Right lobe of liver (tissue), 6 donors: ENCODE data around the gene CUEDC2. TPM values are rescaled to one million over a fixed set of nuclear protein-coding genes. Genes with fewer than 3 reads are reported as not detected.

ENCODE experiments used
- ATAC-seq, 4 donors: fragments of 200-7000 bp; cut with Tn5 transposase; one replicate each; pipeline ENCODE4 v1.9.1; 2020; ENCODE audit warnings: mild to moderate bottlenecking in 4 of 4, moderate library complexity in 4 of 4
- DNase-seq, 3 donors: peaks; one replicate each; pipeline ENCODE4 v3.0.0-alpha.2; 2020
- H3K27ac ChIP-seq, 3 donors: fragments of 200-600 bp; one replicate each; pipeline ENCODE4 v1.8.0; 2022
- H3K27me3 ChIP-seq, 2 donors: fragments of 200-600 bp; one replicate each; pipeline ENCODE4 v1.8.0; 2022
- H3K36me3 ChIP-seq, 4 donors: fragments of 200-600 bp; sonication (generic) in 1 of 4; one replicate each; pipeline versions ENCODE4 v1.5.1 to v1.8.0; 2017 to 2022; ENCODE audit warnings: control low read depth in 1 of 4
- H3K4me1 ChIP-seq, 4 donors: fragments of 200-600 bp; sonication (generic) in 1 of 4; one replicate each; pipeline versions ENCODE4 v1.5.1 to v1.8.0; 2017 to 2022; ENCODE audit warnings: control low read depth in 1 of 4
- H3K4me3 ChIP-seq, 3 donors: fragments of 200-600 bp; one replicate each; pipeline ENCODE4 v1.8.0; 2022
- H3K9me3 ChIP-seq, 4 donors: fragments of 200-600 bp; sonication (generic) in 1 of 4; one replicate each; pipeline versions ENCODE4 v1.5.1 to v1.8.0; 2017 to 2022; ENCODE audit warnings: control low read depth in 1 of 4
- CTCF ChIP-seq, 4 donors: fragments of 200-600 bp in 3 of 4; fragments of 450-650 bp in 1 of 4; IDR thresholded peaks; one replicate each; pipeline versions ENCODE4 v1.5.1 to v1.8.0; 2016 to 2022; ENCODE audit warnings: antibody characterized with exemption in 4 of 4, mild to moderate bottlenecking in 2 of 4
- POLR2A ChIP-seq: fragments of 450-650 bp; IDR thresholded peaks from one replicate; pipeline ENCODE4 v1.6.1; 2017; ENCODE audit warnings: antibody characterized with exemption, mild to moderate bottlenecking
- WGBS: methylation state at CpG from one replicate; pipeline ENCODE4 v1.1.6; 2018; ENCODE audit warnings: low coverage, low lambda C conversion rate; ENCODE audit not compliant: insufficient coverage; ENCODE audit errors: missing lambda C conversion rate; 5-methylcytosine and 5-hydroxymethylcytosine counted together
- intact Hi-C, 2 donors: fragments of 100-400 bp; cut with DNase I; formaldehyde crosslinking; loops; one replicate each; pipeline versions ENCODE4 v1.11.2 to v1.14.1; 2022
- total RNA-seq, 6 experiments: library from RNA; depleted of rRNA in 2 of 6; stranded (reverse); fragments of >200 nt in 2 of 6; fragmentation: NEBNext Ultra II Directional in 3 of 6; extraction: Animal tissue kit (Norgen Biotek cat#: 25700) in 3 of 6; gene quantifications; one replicate each; pipeline versions ENCODE4 v1.1.0 to v1.2.4, GENCODE V29; 2016 to 2023
- donor health status: DM: no; HTN: yes; CAD: no.
- donor health status: DM: no; HTN: no; CAD: no.
- donor health status: DM: no; HTN: no; CAD: no.
- donor health status: DM: no; HTN: yes; CAD: no.
- donor health status: DM: no; HTN: yes; CAD: no.

Gene CUEDC2
- total RNA-seq, 6 experiments from 2014 or later: 23.0 to 32.1 (median 26.8) TPM

GRCh38 chr10:102467971-102468438 is 35.6 kb upstream of the CUEDC2 start:
- WGBS: 73% methylated on average over 6 of the region's 6 CpGs
- ATAC-seq: peak in 3 of 4 donors; percentile 23 to 53 (median 34)
- H3K4me3 ChIP-seq: no peak overlapping the region

GRCh38 chr10:102467318-102467717 is 34.9 kb upstream of the CUEDC2 start:
- WGBS: 80% methylated on average over 6 of the region's 6 CpGs
- Histone ChIP-seq H3K4me1 (peaks cover 0 to 6% (median 2%) of the 10 kb centered on the region in 4 donors), H3K27ac (no peak overlapping the region), H3K27me3 (no peaks in the 10 kb centered on the region), H3K36me3 (no peaks in the 10 kb centered on the region), H3K9me3 (no peaks in the 10 kb centered on the region), H3K4me3 (no peak overlapping the region)
- no peak for TF ChIP-seq POLR2A
- no peak for TF ChIP-seq CTCF (IDR thresholded peaks at IDR 0.05)
- DNase-seq (no peak), ATAC-seq (no peak)
- intact Hi-C loops: no loop called here

More at GRCh38 chr10:102467971-102468438, 35.6 kb upstream of the CUEDC2 start:
- Histone ChIP-seq H3K27ac (no peak overlapping the region), H3K4me1 (no peaks in the 10 kb centered on the region), H3K9me3 (no peaks in the 10 kb centered on the region), H3K36me3 (no peaks in the 10 kb centered on the region), H3K27me3 (no peaks in the 10 kb centered on the region)
- intact Hi-C loops: no loop called here
- TF ChIP-seq CTCF (IDR thresholded peaks at IDR 0.05) (no peak), POLR2A (no peak)
- DNase-seq: no peak

GRCh38 chr10:102465466-102465865 is 33.1 kb upstream of the CUEDC2 start:
- intact Hi-C loops: no loop called here
- Histone ChIP-seq H3K36me3 (no peaks in the 10 kb centered on the region), H3K4me1 (peaks cover 0 to 14% (median 6%) of the 10 kb centered on the region in 4 donors), H3K9me3 (no peaks in the 10 kb centered on the region), H3K27ac (no peak overlapping the region), H3K4me3 (no peak overlapping the region), H3K27me3 (no peaks in the 10 kb centered on the region)
- WGBS: 87% methylated on average over 3 of the region's 3 CpGs
- ATAC-seq (no peak), DNase-seq (no peak)
- TF ChIP-seq CTCF (IDR thresholded peaks at IDR 0.05) (no peak), POLR2A (no peak)

- H3K36me3 ChIP-seq: no peaks in the 10 kb centered on the region
- 71% methylated on average over 7 of the region's 10 CpGs for WGBS
- H3K27me3 ChIP-seq: no peaks in the 10 kb centered on the region
- H3K4me3 ChIP-seq: no peak overlapping the region
- peaks cover 0 to 14% (median 6%) of the 10 kb centered on the region in 4 donors for H3K4me1 ChIP-seq
- no peak overlapping the region for H3K27ac ChIP-seq
- intact Hi-C loops: no loop called here
- H3K9me3 ChIP-seq: no peaks in the 10 kb centered on the region
- no peak for TF ChIP-seq POLR2A
- no peak for TF ChIP-seq CTCF (IDR thresholded peaks at IDR 0.05)
- ATAC-seq (no peak), DNase-seq (no peak)
These were observed 31.6 kb upstream of the CUEDC2 start for GRCh38 chr10:102463983-102464382.
